ENCODE data around the gene ROGDI. TPM values are rescaled to one million over a fixed set of nuclear protein-coding genes. Genes with fewer than 3 reads are reported as not detected.
A peak's percentile ranks its signal among the peaks of the same experiment; 100 is the strongest.

The ROGDI gene
- polyA plus RNA-seq, 4 donors: 24.8 to 84.1 (median 29.8) TPM

- peaks cover 0 to 2% of the 10 kb centered on the region in 2 donors for H3K9me3 ChIP-seq (ENCODE audit: control insufficient read depth in 2 of 2, insufficient read depth in 1 of 2, low read depth in 1 of 2, low read length in 1 of 2)
- H3K4me3 ChIP-seq (ENCODE audit: low read depth in 1 of 3, low read length in 3 of 3): no peak overlapping the region
- WGBS, 3 donors: 84 to 90% (median 86%) methylated on average over 10 of the region's 10 CpGs
- no peaks in the 10 kb centered on the region for H3K27me3 ChIP-seq (ENCODE audit: control insufficient read depth in 3 of 3, insufficient read depth in 3 of 3, low read length in 3 of 3)
- DNase-seq (no peak), FAIRE-seq (no peak)
- H3K4me1 ChIP-seq (ENCODE audit: control insufficient read depth in 3 of 3, insufficient read depth in 2 of 3, low read depth in 1 of 3, low read length in 2 of 3): no peaks in the 10 kb centered on the region
- H3K36me3 ChIP-seq (ENCODE audit: control insufficient read depth in 3 of 3, insufficient read depth in 2 of 3, low read depth in 1 of 3, low read length in 3 of 3): peaks cover 4 to 67% (median 7%) of the 10 kb centered on the region in 3 donors
- no peak overlapping the region for H3K27ac ChIP-seq (ENCODE audit: low read depth in 1 of 3, low read length in 2 of 3)
Measured at GRCh38 chr16:4749700-4750257, 52.7 kb downstream of the ROGDI start.

GRCh38 chr16:4748682-4749411, 53.6 kb downstream of the ROGDI start:
- 91 to 95% (median 92%) methylated on average over 16 of the region's 16 CpGs for WGBS, 3 donors
- no peak overlapping the region for H3K4me3 ChIP-seq (ENCODE audit: low read depth in 1 of 3, low read length in 3 of 3)
- H3K9me3 ChIP-seq (ENCODE audit: control insufficient read depth in 2 of 2, insufficient read depth in 1 of 2, low read depth in 1 of 2, low read length in 1 of 2): no peaks in the 10 kb centered on the region
- DNase-seq (no peak), FAIRE-seq (no peak)
- peak overlapping the region in 1 of 3 donors; percentile 22 for H3K27ac ChIP-seq (ENCODE audit: low read depth in 1 of 3, low read length in 2 of 3)
- no peaks in the 10 kb centered on the region for H3K4me1 ChIP-seq (ENCODE audit: control insufficient read depth in 3 of 3, insufficient read depth in 2 of 3, low read depth in 1 of 3, low read length in 2 of 3)
- H3K36me3 ChIP-seq (ENCODE audit: control insufficient read depth in 3 of 3, insufficient read depth in 2 of 3, low read depth in 1 of 3, low read length in 3 of 3): peaks cover 4 to 61% (median 6%) of the 10 kb centered on the region in 3 donors
- no peaks in the 10 kb centered on the region for H3K27me3 ChIP-seq (ENCODE audit: control insufficient read depth in 3 of 3, insufficient read depth in 3 of 3, low read length in 3 of 3)

- H3K27me3 ChIP-seq (ENCODE audit: control insufficient read depth in 3 of 3, insufficient read depth in 3 of 3, low read length in 3 of 3): no peaks in the 10 kb centered on the region
- 71 to 76% (median 71%) methylated on average over 14 of the region's 14 CpGs for WGBS, 3 donors
- no peaks in the 10 kb centered on the region for H3K9me3 ChIP-seq (ENCODE audit: control insufficient read depth in 2 of 2, insufficient read depth in 1 of 2, low read depth in 1 of 2, low read length in 1 of 2)
- peak overlapping the region in 1 of 3 donors; percentile 22 for H3K27ac ChIP-seq (ENCODE audit: low read depth in 1 of 3, low read length in 2 of 3)
- FAIRE-seq (no peak), DNase-seq (no peak)
- H3K4me3 ChIP-seq (ENCODE audit: low read depth in 1 of 3, low read length in 3 of 3): no peak overlapping the region
- peaks cover 0 to 2% (median 0%) of the 10 kb centered on the region in 3 donors for H3K4me1 ChIP-seq (ENCODE audit: control insufficient read depth in 3 of 3, insufficient read depth in 2 of 3, low read depth in 1 of 3, low read length in 2 of 3)
- H3K36me3 ChIP-seq (ENCODE audit: control insufficient read depth in 3 of 3, insufficient read depth in 2 of 3, low read depth in 1 of 3, low read length in 3 of 3): peaks cover 4 to 53% (median 6%) of the 10 kb centered on the region in 3 donors
Measured at GRCh38 chr16:4747906-4748681, 54.3 kb downstream of the ROGDI start.

GRCh38 chr16:4746991-4747574, 55.4 kb downstream of the ROGDI start:
- no peak overlapping the region for H3K27ac ChIP-seq (ENCODE audit: low read depth in 1 of 3, low read length in 2 of 3)
- no peaks in the 10 kb centered on the region for H3K27me3 ChIP-seq (ENCODE audit: control insufficient read depth in 3 of 3, insufficient read depth in 3 of 3, low read length in 3 of 3)
- no peak overlapping the region for H3K4me3 ChIP-seq (ENCODE audit: low read depth in 1 of 3, low read length in 3 of 3)
- DNase-seq (no peak), FAIRE-seq (no peak)
- peaks cover 1 to 43% (median 5%) of the 10 kb centered on the region in 3 donors for H3K36me3 ChIP-seq (ENCODE audit: control insufficient read depth in 3 of 3, insufficient read depth in 2 of 3, low read depth in 1 of 3, low read length in 3 of 3)
- peaks cover 0 to 7% (median 0%) of the 10 kb centered on the region in 3 donors for H3K4me1 ChIP-seq (ENCODE audit: control insufficient read depth in 3 of 3, insufficient read depth in 2 of 3, low read depth in 1 of 3, low read length in 2 of 3)
- H3K9me3 ChIP-seq (ENCODE audit: control insufficient read depth in 2 of 2, insufficient read depth in 1 of 2, low read depth in 1 of 2, low read length in 1 of 2): no peaks in the 10 kb centered on the region
- 59 to 84% (median 68%) methylated on average over 14 to 15 of the region's 15 CpGs for WGBS, 3 donors

Other genes with a start within 250 kb of the ROGDI start
- under 1 TPM in 2 of 4 donors, not detected in 2; 0.03 to 0.07 TPM for gene C16orf96, start 246.3 kb downstream of the ROGDI start, polyA plus RNA-seq
- 10 to 100 TPM; 21.7 to 29.7 (median 26.6) TPM for gene UBALD1, start 187.7 kb downstream of the ROGDI start, polyA plus RNA-seq
- gene MGRN1, start 177.8 kb downstream of the ROGDI start, polyA plus RNA-seq: 10 to 100 TPM; 21.1 to 52.1 (median 25.6) TPM
- 10 to 100 TPM; 44.5 to 73.1 (median 54.8) TPM for gene NUDT16L1, start 109.1 kb downstream of the ROGDI start, polyA plus RNA-seq
- gene ANKS3, start 68.4 kb downstream of the ROGDI start, polyA plus RNA-seq: 10 to 100 TPM; 11.6 to 16.9 (median 13.8) TPM
- gene DNAAF8, start 68.1 kb downstream of the ROGDI start, polyA plus RNA-seq: under 1 TPM in 2 of 4 donors, not detected in 2; 0.67 to 0.84 TPM
- gene ZNF500, start 35.5 kb downstream of the ROGDI start, polyA plus RNA-seq: 10 to 100 TPM in 2 of 4 donors, 1 to 10 TPM in 2; 2.0 to 11.1 (median 6.6) TPM
- gene SEPTIN12, start 14.3 kb downstream of the ROGDI start, polyA plus RNA-seq: under 1 TPM in 1 of 4 donors, not detected in 3; 0.06 TPM
- gene SMIM22, start 7.3 kb downstream of the ROGDI start, polyA plus RNA-seq: 1,000 to 10,000 TPM in 1 of 4 donors, 100 to 1,000 TPM in 3; 134 to 1,710 (median 721) TPM
- gene GLYR1, start 44.7 kb upstream of the ROGDI start, polyA plus RNA-seq: 100 to 1,000 TPM in 1 of 4 donors, 10 to 100 TPM in 3; 43.0 to 102 (median 63.5) TPM
- 10 to 100 TPM; 12.3 to 39.8 (median 16.8) TPM for gene UBN1, start 44.8 kb upstream of the ROGDI start, polyA plus RNA-seq
- gene PPL, start 134.5 kb upstream of the ROGDI start, polyA plus RNA-seq: 10 to 100 TPM; 11.1 to 37.1 (median 14.9) TPM
- under 1 TPM in 3 of 4 donors, not detected in 1; 0.16 to 0.35 (median 0.27) TPM for gene SEC14L5, start 155.7 kb upstream of the ROGDI start, polyA plus RNA-seq
- gene NAGPA, start 231.3 kb upstream of the ROGDI start, polyA plus RNA-seq: 10 to 100 TPM; 13.2 to 26.8 (median 21.5) TPM

Data from small intestine (tissue), 7 donors.